ENCODE results near the gene ARID1A.

Gene ARID1A

DNA sequence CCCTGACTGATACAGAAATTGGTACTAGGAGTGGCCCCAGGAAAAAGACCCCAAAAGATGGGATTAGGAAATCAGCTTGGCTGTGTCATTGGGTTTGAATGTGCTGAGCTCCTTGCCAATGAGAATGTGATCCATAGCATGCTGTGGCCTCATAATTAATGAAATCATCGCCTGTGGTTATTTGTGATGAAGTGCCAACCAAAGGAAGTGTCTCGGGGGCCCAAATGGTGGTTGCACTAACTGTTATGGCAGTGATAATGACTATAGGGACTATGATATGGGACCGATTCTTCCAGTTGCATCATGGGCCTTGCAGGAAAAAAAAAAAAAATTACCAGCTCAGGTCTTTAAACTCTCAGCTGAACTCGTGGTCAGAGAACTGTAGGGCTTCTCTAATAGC, 115.2 kb downstream of the ARID1A start:
- TF ChIP-seq POLR2A (IDR thresholded peaks at IDR 0.05; ENCODE audit: extremely low read depth, insufficient read length) (no peak), MYC (IDR thresholded peaks at IDR 0.05; ENCODE audit: low read depth, low read length) (no peak), CTCF (IDR thresholded peaks at IDR 0.05; ENCODE audit: low read depth, low read length) (no peak), MAX (IDR thresholded peaks at IDR 0.05; ENCODE audit: low read depth, low read length) (no peak)
- DNase-seq (ENCODE audit: low read depth): no peak
- H3K4me3 ChIP-seq (ENCODE audit: low read depth, low read length): no peak overlapping the region

DNA sequence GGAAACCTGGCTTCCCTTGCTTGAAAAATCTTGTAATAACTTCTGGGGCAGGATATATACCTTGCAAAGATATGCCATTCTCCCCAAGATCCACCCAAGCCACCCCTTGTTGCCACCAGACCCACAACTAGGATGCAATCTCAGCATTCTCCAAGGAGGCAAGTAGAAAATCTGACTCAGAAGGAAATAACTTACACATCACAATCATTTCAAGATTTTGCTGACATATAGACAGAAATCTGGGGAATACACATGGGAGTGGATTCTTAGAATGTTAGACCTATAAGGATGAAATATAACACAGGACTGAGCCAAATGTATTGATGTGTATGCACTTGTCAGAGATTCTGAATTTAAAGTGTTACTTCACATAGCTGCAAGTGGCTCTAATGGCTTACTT, 115.9 kb downstream of the ARID1A start:
- no peak for TF ChIP-seq MYC (IDR thresholded peaks at IDR 0.05; ENCODE audit: low read depth, low read length)
- no peak for TF ChIP-seq POLR2A (IDR thresholded peaks at IDR 0.05; ENCODE audit: extremely low read depth, insufficient read length)
- TF ChIP-seq CTCF (IDR thresholded peaks at IDR 0.05; ENCODE audit: low read depth, low read length): no peak
- no peak for TF ChIP-seq MAX (IDR thresholded peaks at IDR 0.05; ENCODE audit: low read depth, low read length)
- no peak overlapping the region for H3K4me3 ChIP-seq (ENCODE audit: low read depth, low read length)
- DNase-seq (ENCODE audit: low read depth): no peak

- TF ChIP-seq CTCF (IDR thresholded peaks at IDR 0.05; ENCODE audit: low read depth, low read length): no peak
- TF ChIP-seq POLR2A (IDR thresholded peaks at IDR 0.05; ENCODE audit: extremely low read depth, insufficient read length): no peak
- TF ChIP-seq MYC (IDR thresholded peaks at IDR 0.05; ENCODE audit: low read depth, low read length): no peak
- TF ChIP-seq MAX (IDR thresholded peaks at IDR 0.05; ENCODE audit: low read depth, low read length): no peak
- no peak for DNase-seq (ENCODE audit: low read depth)
- H3K4me3 ChIP-seq (ENCODE audit: low read depth, low read length): no peak overlapping the region
Measured at GRCh38 chr1:26814377-26814776, 118.6 kb downstream of the ARID1A start.

DNA sequence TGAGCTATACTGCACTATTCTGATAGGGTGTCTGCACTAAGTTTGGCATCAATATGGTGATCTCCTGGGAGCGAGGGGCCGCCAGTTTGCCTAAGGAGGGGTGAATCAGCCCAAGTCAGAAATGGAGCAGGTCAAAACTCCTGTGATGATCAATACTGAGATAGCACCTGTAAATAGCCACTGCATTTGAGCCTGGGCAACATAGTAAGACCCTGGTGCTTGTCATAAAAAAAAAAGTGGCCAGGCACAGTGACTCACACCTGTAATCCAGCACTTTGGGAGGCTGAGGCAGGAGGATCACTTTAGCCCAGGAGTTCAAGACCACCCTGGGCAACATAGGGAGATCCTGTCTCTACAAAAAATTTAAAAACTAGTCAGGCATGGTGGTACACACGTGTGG, 119.1 kb downstream of the ARID1A start:
- TF ChIP-seq CTCF (IDR thresholded peaks at IDR 0.05; ENCODE audit: low read depth, low read length): no peak
- TF ChIP-seq MYC (IDR thresholded peaks at IDR 0.05; ENCODE audit: low read depth, low read length): no peak
- TF ChIP-seq POLR2A (IDR thresholded peaks at IDR 0.05; ENCODE audit: extremely low read depth, insufficient read length): no peak
- no peak for TF ChIP-seq MAX (IDR thresholded peaks at IDR 0.05; ENCODE audit: low read depth, low read length)
- DNase-seq (ENCODE audit: low read depth): no peak
- H3K4me3 ChIP-seq (ENCODE audit: low read depth, low read length): no peak overlapping the region

DNA sequence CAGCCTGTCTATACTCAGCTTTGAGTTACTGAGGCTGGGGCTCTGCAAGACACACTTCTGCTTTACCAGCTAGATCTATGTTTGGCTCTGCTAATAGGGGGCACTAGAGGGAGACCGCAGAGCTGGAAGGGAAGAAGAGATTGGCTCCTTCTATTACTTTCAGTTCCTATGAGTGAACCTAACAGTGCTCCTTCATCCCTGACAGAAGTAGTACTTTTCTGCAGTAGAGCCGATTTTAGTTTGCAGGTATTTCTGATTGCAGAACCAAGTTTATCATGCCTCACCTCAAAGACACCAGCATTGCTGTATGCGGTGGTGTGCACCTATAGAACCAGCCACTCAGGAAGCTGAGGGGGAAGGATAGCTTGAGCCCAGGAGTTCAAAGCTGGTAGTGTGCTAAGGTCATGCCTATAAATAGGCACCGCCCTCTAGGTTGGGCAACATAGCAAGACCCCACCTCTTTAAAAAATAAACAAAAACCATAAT, 125.0 kb downstream of the ARID1A start:
- H3K4me3 ChIP-seq (ENCODE audit: low read depth, low read length): peak overlapping the region; percentile 3
- DNase-seq (ENCODE audit: low read depth): peak; percentile 79

More for the DNA sequence above, 125.0 kb downstream of the ARID1A start:
- peak; percentile 56 for TF ChIP-seq CTCF (IDR thresholded peaks at IDR 0.05; ENCODE audit: low read depth, low read length)
- TF ChIP-seq MYC (IDR thresholded peaks at IDR 0.05; ENCODE audit: low read depth, low read length): no peak
